ENCODE data around the gene KCND3. TPM values are rescaled to one million over a fixed set of nuclear protein-coding genes. Genes with fewer than 3 reads are reported as not detected.

Gene KCND3
- total RNA-seq, 1 donor from 2014 or later = 8.1 TPM

DNA sequence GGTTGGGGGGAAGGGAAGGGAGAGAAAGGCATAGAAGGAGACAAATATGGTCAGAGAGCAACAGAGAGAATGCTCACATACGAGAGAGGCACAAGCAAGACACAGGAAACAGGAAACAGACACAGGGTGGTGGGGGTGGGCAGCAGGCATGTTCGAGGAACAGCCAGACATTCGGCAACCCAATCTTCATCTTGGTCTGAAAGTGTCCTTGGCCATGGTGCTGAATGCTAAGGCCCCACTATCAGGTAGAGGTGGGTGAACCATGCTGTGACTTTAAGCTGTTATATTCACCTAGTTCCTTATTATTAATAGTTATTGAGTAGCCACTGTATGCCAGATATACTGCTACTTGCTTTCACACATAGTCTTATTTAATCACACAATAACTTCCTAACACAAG, 124.6 kb downstream of the KCND3 start:
- Histone ChIP-seq H3K4me3 (no peak overlapping the region), H3K27me3 (no peaks in the 10 kb centered on the region), H3K27ac (no peak overlapping the region), H3K9me3 (no peaks in the 10 kb centered on the region), H3K36me3 (no peaks in the 10 kb centered on the region), H3K4me1 (no peaks in the 10 kb centered on the region)
- TF ChIP-seq CTCF (IDR thresholded peaks at IDR 0.05) (no peak), POLR2A (IDR thresholded peaks at IDR 0.05) (no peak), POLR2AphosphoS5 (IDR thresholded peaks at IDR 0.05; ENCODE audit: insufficient read depth in 1 of 2, low read depth in 1 of 2) (no peak)
- no peak for DNase-seq (ENCODE audit: extremely low spot score in 2 of 2)
- intact Hi-C loops (cut with DNase I) = no loop called here

GRCh38 chr1:111863401-111863800, 126.1 kb downstream of the KCND3 start:
- Histone ChIP-seq H3K27ac (no peak overlapping the region), H3K9me3 (no peaks in the 10 kb centered on the region), H3K4me1 (no peaks in the 10 kb centered on the region), H3K4me3 (no peak overlapping the region), H3K36me3 (no peaks in the 10 kb centered on the region), H3K27me3 (no peaks in the 10 kb centered on the region)
- TF ChIP-seq CTCF (IDR thresholded peaks at IDR 0.05) = no peak
- DNase-seq (ENCODE audit: extremely low spot score in 2 of 2) = no peak
- intact Hi-C loops (cut with DNase I) = no loop called here

DNA sequence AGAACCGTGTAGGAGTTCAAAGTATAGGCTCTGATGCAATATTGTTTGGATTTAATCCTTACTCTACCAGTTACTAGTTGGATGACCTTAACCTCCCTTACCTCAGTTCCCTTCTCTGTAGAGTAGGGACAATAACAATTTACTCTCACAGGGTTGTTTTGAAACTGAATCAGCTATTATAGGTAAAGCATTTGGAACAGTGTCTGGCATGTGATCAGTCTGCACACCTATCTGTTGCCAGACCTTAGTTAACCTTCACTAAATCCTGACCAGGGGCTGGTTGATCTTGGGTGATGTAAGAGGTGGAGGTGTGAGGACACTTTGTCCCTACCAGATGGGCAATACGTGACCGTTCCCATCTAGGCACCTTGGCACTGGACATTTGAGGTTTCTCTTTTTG, 126.9 kb downstream of the KCND3 start:
- DNase-seq (ENCODE audit: extremely low spot score in 2 of 2) = no peak
- Histone ChIP-seq H3K27me3 (no peaks in the 10 kb centered on the region), H3K9me3 (no peaks in the 10 kb centered on the region), H3K27ac (no peak overlapping the region), H3K4me1 (no peaks in the 10 kb centered on the region), H3K36me3 (no peaks in the 10 kb centered on the region), H3K4me3 (no peak overlapping the region)
- intact Hi-C loops (cut with DNase I) = no loop called here
- TF ChIP-seq CTCF (IDR thresholded peaks at IDR 0.05) (no peak), POLR2A (IDR thresholded peaks at IDR 0.05) (no peak), POLR2AphosphoS5 (IDR thresholded peaks at IDR 0.05; ENCODE audit: insufficient read depth in 1 of 2, low read depth in 1 of 2) (no peak)

DNA sequence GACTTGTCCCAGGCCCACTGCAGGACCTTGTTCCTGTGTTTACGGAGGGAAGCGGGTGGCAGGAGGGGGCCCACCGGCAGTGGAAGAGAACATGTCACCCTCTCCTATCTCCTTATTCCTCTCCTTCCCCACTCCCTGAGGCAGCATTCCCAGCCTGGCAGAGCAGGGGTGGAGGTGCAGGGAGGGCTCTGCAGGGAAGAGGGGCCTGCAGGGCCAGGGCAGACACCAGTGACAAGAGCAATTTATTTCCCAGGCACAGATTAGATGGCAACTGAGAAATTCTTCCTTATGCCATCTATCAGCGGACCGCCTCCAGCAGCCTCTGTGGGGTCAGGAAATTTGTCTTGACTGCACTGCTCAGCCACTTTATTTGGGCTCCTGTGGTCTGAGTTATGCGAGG, 127.9 kb downstream of the KCND3 start:
- no peak overlapping the region for H3K4me3 ChIP-seq
- TF ChIP-seq POLR2AphosphoS5 (IDR thresholded peaks at IDR 0.05; ENCODE audit: insufficient read depth in 1 of 2, low read depth in 1 of 2) = no peak
- no peaks in the 10 kb centered on the region for H3K27me3 ChIP-seq
- intact Hi-C loops (cut with DNase I) = no loop called here
- no peak overlapping the region for H3K27ac ChIP-seq
- DNase-seq (ENCODE audit: extremely low spot score in 2 of 2) = no peak
- no peaks in the 10 kb centered on the region for H3K9me3 ChIP-seq
- H3K4me1 ChIP-seq = no peaks in the 10 kb centered on the region
- no peaks in the 10 kb centered on the region for H3K36me3 ChIP-seq

GRCh38 chr1:111857194-111857651, 132.2 kb downstream of the KCND3 start:
- Histone ChIP-seq H3K4me1 (no peaks in the 10 kb centered on the region), H3K36me3 (no peaks in the 10 kb centered on the region), H3K4me3 (no peak overlapping the region), H3K27me3 (no peaks in the 10 kb centered on the region), H3K9me3 (no peaks in the 10 kb centered on the region), H3K27ac (no peak overlapping the region)
- DNase-seq (ENCODE audit: extremely low spot score in 2 of 2) = no peak
- intact Hi-C loops (cut with DNase I) = no loop called here
- TF ChIP-seq POLR2AphosphoS5 (IDR thresholded peaks at IDR 0.05; ENCODE audit: insufficient read depth in 1 of 2, low read depth in 1 of 2) (no peak), POLR2A (IDR thresholded peaks at IDR 0.05) (no peak), CTCF (IDR thresholded peaks at IDR 0.05) (no peak)
